ENCODE data around the gene CTSO.

Gene CTSO

DNA sequence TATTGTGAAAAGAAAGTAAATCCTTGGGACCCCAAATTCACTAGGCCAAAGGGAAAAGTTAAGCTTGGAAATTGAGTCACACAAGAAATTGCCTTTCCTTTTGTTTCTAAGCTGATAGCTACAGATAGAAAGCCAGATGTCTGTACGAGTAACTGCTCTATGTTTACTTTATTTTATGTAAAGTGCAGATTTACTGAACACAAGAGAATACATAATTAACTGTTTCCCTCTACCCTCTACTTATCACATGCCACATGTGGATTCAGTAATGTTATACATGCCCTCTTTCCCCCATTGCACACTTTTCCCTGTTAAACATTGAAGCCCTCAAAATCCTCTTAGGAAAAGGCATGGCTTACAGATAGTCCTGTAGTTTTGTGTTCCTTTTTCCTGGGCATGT is 66.6 kb downstream of the CTSO start:
- TF ChIP-seq, protein P1, sequence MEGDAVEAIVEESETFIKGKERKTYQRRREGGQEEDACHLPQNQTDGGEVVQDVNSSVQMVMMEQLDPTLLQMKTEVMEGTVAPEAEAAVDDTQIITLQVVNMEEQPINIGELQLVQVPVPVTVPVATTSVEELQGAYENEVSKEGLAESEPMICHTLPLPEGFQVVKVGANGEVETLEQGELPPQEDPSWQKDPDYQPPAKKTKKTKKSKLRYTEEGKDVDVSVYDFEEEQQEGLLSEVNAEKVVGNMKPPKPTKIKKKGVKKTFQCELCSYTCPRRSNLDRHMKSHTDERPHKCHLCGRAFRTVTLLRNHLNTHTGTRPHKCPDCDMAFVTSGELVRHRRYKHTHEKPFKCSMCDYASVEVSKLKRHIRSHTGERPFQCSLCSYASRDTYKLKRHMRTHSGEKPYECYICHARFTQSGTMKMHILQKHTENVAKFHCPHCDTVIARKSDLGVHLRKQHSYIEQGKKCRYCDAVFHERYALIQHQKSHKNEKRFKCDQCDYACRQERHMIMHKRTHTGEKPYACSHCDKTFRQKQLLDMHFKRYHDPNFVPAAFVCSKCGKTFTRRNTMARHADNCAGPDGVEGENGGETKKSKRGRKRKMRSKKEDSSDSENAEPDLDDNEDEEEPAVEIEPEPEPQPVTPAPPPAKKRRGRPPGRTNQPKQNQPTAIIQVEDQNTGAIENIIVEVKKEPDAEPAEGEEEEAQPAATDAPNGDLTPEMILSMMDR (IDR thresholded peaks at IDR 0.05; ENCODE audit: poor library complexity, severe bottlenecking): no peak
- Histone ChIP-seq H3K36me3 (ENCODE audit: low read depth) (no peaks in the 10 kb centered on the region), H3K4me1 (ENCODE audit: insufficient read depth, poor library complexity, severe bottlenecking) (peaks cover 2% of the 10 kb centered on the region), H3K27me3 (ENCODE audit: insufficient read depth, poor library complexity, severe bottlenecking) (no peaks in the 10 kb centered on the region), H3K9me3 (ENCODE audit: severe bottlenecking) (no peaks in the 10 kb centered on the region), H3K4me3 (ENCODE audit: severe bottlenecking) (no peak overlapping the region), H3K27ac (ENCODE audit: poor library complexity, severe bottlenecking) (no peak overlapping the region)
- ATAC-seq (ENCODE audit: low read depth) (no peak), DNase-seq (ENCODE audit: low spot score) (no peak)

DNA sequence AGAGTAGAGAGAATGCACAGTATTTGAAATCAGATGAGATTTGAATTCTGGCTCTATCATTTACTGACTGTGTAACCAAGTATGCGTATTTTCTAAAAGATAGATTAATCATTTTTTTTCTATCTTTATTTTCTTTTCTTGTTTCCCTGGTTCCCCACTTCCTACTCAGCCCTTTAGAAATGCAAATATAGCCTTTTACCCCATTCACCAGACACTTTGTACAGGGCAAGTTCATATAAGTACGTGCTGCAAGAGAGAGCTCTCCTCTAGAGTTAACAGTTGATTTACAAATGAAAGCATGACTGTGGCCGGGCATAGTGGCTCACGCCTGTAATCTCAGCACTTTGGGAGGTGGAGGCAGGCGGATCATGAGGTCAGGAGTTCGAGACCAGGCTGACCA is 68.0 kb downstream of the CTSO start:
- no peak for ATAC-seq (ENCODE audit: low read depth)
- H3K27ac ChIP-seq (ENCODE audit: poor library complexity, severe bottlenecking): no peak overlapping the region
- H3K27me3 ChIP-seq (ENCODE audit: insufficient read depth, poor library complexity, severe bottlenecking): no peaks in the 10 kb centered on the region
- H3K4me3 ChIP-seq (ENCODE audit: severe bottlenecking): no peak overlapping the region
- TF ChIP-seq, protein P1 (IDR thresholded peaks at IDR 0.05; ENCODE audit: poor library complexity, severe bottlenecking): no peak
- no peaks in the 10 kb centered on the region for H3K36me3 ChIP-seq (ENCODE audit: low read depth)
- H3K9me3 ChIP-seq (ENCODE audit: severe bottlenecking): no peaks in the 10 kb centered on the region
- DNase-seq (ENCODE audit: low spot score): no peak
- H3K4me1 ChIP-seq (ENCODE audit: insufficient read depth, poor library complexity, severe bottlenecking): peaks cover 2% of the 10 kb centered on the region

DNA sequence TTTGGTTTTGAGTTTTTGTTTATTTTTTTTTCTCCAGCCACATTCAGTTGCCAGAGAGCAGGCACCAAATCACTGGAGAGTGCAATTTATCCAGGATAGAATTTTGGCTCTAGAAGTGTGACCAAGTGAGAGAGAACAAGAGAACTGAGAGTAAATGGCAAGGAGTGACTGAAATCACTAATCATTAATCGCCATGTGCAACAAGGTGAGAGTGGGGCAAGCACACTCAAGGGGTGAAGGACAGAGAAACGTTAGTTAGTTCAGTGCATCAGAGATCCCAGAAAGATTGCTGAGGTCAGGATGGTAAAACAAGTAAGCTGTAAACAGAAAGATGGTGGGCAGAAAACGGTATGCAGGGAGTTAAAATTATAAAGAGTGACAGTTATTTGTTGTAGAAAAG is 69.8 kb downstream of the CTSO start:
- Histone ChIP-seq H3K4me3 (ENCODE audit: severe bottlenecking) (no peak overlapping the region), H3K27ac (ENCODE audit: poor library complexity, severe bottlenecking) (no peak overlapping the region), H3K36me3 (ENCODE audit: low read depth) (no peaks in the 10 kb centered on the region), H3K4me1 (ENCODE audit: insufficient read depth, poor library complexity, severe bottlenecking) (no peaks in the 10 kb centered on the region), H3K27me3 (ENCODE audit: insufficient read depth, poor library complexity, severe bottlenecking) (no peaks in the 10 kb centered on the region), H3K9me3 (ENCODE audit: severe bottlenecking) (no peaks in the 10 kb centered on the region)
- TF ChIP-seq, protein P1 (IDR thresholded peaks at IDR 0.05; ENCODE audit: poor library complexity, severe bottlenecking): no peak
- no peak for DNase-seq (ENCODE audit: low spot score)
- no peak for ATAC-seq (ENCODE audit: low read depth)

GRCh38 chr4:155881555-155881954 is 72.1 kb downstream of the CTSO start:
- no peaks in the 10 kb centered on the region for H3K27me3 ChIP-seq (ENCODE audit: insufficient read depth, poor library complexity, severe bottlenecking)
- no peak overlapping the region for H3K4me3 ChIP-seq (ENCODE audit: severe bottlenecking)
- TF ChIP-seq, protein P1 (IDR thresholded peaks at IDR 0.05; ENCODE audit: poor library complexity, severe bottlenecking): no peak
- no peaks in the 10 kb centered on the region for H3K36me3 ChIP-seq (ENCODE audit: low read depth)
- H3K4me1 ChIP-seq (ENCODE audit: insufficient read depth, poor library complexity, severe bottlenecking): no peaks in the 10 kb centered on the region
- DNase-seq (ENCODE audit: low spot score) (no peak), ATAC-seq (ENCODE audit: low read depth) (no peak)
- H3K27ac ChIP-seq (ENCODE audit: poor library complexity, severe bottlenecking): no peak overlapping the region
- no peaks in the 10 kb centered on the region for H3K9me3 ChIP-seq (ENCODE audit: severe bottlenecking)

GRCh38 chr4:155879767-155880166 is 73.9 kb downstream of the CTSO start:
- ATAC-seq (ENCODE audit: low read depth): no peak

More at GRCh38 chr4:155879767-155880166, 73.9 kb downstream of the CTSO start:
- no peak for DNase-seq (ENCODE audit: low spot score)
- TF ChIP-seq, protein P1 (IDR thresholded peaks at IDR 0.05; ENCODE audit: poor library complexity, severe bottlenecking): no peak
- H3K4me1 ChIP-seq (ENCODE audit: insufficient read depth, poor library complexity, severe bottlenecking): no peaks in the 10 kb centered on the region
- no peaks in the 10 kb centered on the region for H3K36me3 ChIP-seq (ENCODE audit: low read depth)
- peaks cover 2% of the 10 kb centered on the region for H3K9me3 ChIP-seq (ENCODE audit: severe bottlenecking)
- no peak overlapping the region for H3K4me3 ChIP-seq (ENCODE audit: severe bottlenecking)
- no peak overlapping the region for H3K27ac ChIP-seq (ENCODE audit: poor library complexity, severe bottlenecking)
- H3K27me3 ChIP-seq (ENCODE audit: insufficient read depth, poor library complexity, severe bottlenecking): no peaks in the 10 kb centered on the region
